Ovary (tissue), 3 donors: ENCODE data around the gene DELE1.

Experiments used
- CTCF ChIP-seq, 3 donors: fragments of 450-650 bp in 2 of 3; fragments of 200-600 bp in 1 of 3; IDR thresholded peaks; one replicate each; pipeline versions ENCODE4 v1.5.1 to v1.8.0; 2016 to 2022; ENCODE audit warnings: antibody characterized with exemption in 3 of 3, mild to moderate bottlenecking in 1 of 3
- EP300 ChIP-seq: sonication (generic); formaldehyde crosslinking; IDR thresholded peaks from one replicate; pipeline ENCODE4 v1.6.1; 2017; ENCODE audit warnings: antibody characterized with exemption
- POLR2A ChIP-seq: fragments of 450-650 bp; IDR thresholded peaks from one replicate; pipeline ENCODE4 v1.6.1; 2017; ENCODE audit warnings: antibody characterized with exemption, mild to moderate bottlenecking, moderate library complexity
- donor health status: DM: no; HTN: no; CAD: no.

GRCh38 chr5:141929398-141930058, 5.9 kb downstream of the DELE1 start:
- TF ChIP-seq CTCF (IDR thresholded peaks at IDR 0.05) (no peak), EP300 (no peak), POLR2A (no peak)
